PC-3 (cell line): ENCODE measurements around the gene LTC4S.

ENCODE experiments used
- CTCF ChIP-seq: fragments of 300-600 bp; sonication (generic); conservative IDR thresholded peaks from 2 replicates; pipeline ENCODE4 v1.5.1; 2017; ENCODE audit warnings: antibody characterized with exemption, low read depth, mild to moderate bottlenecking, low read length
- EZH2 ChIP-seq: fragments of 300-600 bp; sonication (generic); IDR thresholded peaks from one replicate; pipeline ENCODE4 v1.6.1; 2017; ENCODE audit warnings: antibody characterized with exemption, mild to moderate bottlenecking, low read length; ENCODE audit not compliant: unreplicated experiment

DNA sequence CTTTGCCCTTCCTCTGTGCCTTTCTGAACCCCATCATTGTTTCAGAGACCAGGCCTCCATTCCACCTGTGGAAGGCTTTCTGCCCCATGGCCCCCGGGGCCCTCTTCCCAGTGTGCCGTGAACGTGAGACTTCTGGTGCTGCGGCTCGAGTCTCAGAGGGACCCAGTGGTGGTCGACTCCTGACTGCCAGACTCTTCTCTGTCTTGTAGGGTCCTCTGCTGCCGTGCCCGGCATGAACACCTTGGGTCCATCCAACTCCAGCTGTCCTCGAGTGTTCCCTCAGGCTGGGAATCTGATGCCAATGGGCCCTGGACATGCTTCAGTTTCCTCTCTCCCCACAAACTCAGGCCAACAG is 20.1 kb upstream of the LTC4S start:
- TF ChIP-seq CTCF, result no peak
- TF ChIP-seq EZH2, result no peak
